Measurements from ENCODE around the gene RTCA. TPM values are rescaled to one million over a fixed set of nuclear protein-coding genes. Genes with fewer than 3 reads are reported as not detected.

The RTCA gene
- polyA plus RNA-seq, 1 donor from 2014 or later = 95.2 TPM

DNA sequence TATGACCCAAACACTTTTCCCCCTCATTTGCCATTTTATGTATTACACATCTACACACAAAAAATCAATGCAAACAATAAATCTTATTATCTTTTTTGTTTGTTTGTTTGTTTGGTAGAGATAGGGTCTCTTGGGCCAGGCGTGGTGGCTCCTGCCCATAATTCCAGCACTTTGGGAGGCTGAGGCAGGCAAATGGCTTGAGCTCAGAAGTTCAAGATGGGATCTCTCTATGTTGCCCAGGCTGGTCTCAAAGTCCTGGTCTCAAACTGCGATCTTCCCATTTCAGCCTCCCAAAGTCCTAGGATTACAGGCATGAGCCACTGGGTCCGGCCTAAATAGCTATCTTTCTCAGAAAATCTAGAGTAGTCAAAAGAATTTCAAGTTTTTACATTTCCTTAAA is 15.2 kb upstream of the RTCA start:
- H3K9me2 ChIP-seq (ENCODE audit: insufficient read depth, low read length) = no peaks in the 10 kb centered on the region
- no peak overlapping the region for H3K27ac ChIP-seq (ENCODE audit: low read length)
- no peaks in the 10 kb centered on the region for H3K9me3 ChIP-seq (ENCODE audit: low read length)
- peaks cover 17% of the 10 kb centered on the region for H3K79me2 ChIP-seq (replicated peaks; ENCODE audit: insufficient read depth, low read length)
- H3F3A ChIP-seq (ENCODE audit: insufficient read depth, low read length, poor library complexity, severe bottlenecking) = no peaks in the 10 kb centered on the region
- H3K9ac ChIP-seq (ENCODE audit: low read length) = no peak overlapping the region
- no peak overlapping the region for H3K4me2 ChIP-seq (ENCODE audit: low read length)
- H4K20me1 ChIP-seq (ENCODE audit: insufficient read depth) = no peaks in the 10 kb centered on the region
- no peaks in the 10 kb centered on the region for H3K36me3 ChIP-seq (ENCODE audit: insufficient read depth, low read length)
- no peak overlapping the region for H2AFZ ChIP-seq (ENCODE audit: low read depth, low read length)
- TF ChIP-seq MXI1 (conservative IDR thresholded peaks at IDR 0.05; ENCODE audit: poor library complexity, severe bottlenecking) (no peak), EP300 (conservative IDR thresholded peaks at IDR 0.05; ENCODE audit: poor library complexity, severe bottlenecking) (no peak), RAD21 (conservative IDR thresholded peaks at IDR 0.05) (no peak), SMC3 (conservative IDR thresholded peaks at IDR 0.05; ENCODE audit: poor library complexity) (no peak), EZH2 (IDR thresholded peaks at IDR 0.05; ENCODE audit: borderline replicate concordance, insufficient read depth, low read length, poor library complexity, severe bottlenecking) (no peak), TAF1 (IDR thresholded peaks at IDR 0.05; ENCODE audit: low read depth) (no peak), POLR2AphosphoS5 (IDR thresholded peaks at IDR 0.05) (no peak)
- TF ChIP-seq, protein P1, sequence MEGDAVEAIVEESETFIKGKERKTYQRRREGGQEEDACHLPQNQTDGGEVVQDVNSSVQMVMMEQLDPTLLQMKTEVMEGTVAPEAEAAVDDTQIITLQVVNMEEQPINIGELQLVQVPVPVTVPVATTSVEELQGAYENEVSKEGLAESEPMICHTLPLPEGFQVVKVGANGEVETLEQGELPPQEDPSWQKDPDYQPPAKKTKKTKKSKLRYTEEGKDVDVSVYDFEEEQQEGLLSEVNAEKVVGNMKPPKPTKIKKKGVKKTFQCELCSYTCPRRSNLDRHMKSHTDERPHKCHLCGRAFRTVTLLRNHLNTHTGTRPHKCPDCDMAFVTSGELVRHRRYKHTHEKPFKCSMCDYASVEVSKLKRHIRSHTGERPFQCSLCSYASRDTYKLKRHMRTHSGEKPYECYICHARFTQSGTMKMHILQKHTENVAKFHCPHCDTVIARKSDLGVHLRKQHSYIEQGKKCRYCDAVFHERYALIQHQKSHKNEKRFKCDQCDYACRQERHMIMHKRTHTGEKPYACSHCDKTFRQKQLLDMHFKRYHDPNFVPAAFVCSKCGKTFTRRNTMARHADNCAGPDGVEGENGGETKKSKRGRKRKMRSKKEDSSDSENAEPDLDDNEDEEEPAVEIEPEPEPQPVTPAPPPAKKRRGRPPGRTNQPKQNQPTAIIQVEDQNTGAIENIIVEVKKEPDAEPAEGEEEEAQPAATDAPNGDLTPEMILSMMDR (IDR thresholded peaks at IDR 0.05; ENCODE audit: poor library complexity, severe bottlenecking) = no peak
- TF ChIP-seq, protein P2, sequence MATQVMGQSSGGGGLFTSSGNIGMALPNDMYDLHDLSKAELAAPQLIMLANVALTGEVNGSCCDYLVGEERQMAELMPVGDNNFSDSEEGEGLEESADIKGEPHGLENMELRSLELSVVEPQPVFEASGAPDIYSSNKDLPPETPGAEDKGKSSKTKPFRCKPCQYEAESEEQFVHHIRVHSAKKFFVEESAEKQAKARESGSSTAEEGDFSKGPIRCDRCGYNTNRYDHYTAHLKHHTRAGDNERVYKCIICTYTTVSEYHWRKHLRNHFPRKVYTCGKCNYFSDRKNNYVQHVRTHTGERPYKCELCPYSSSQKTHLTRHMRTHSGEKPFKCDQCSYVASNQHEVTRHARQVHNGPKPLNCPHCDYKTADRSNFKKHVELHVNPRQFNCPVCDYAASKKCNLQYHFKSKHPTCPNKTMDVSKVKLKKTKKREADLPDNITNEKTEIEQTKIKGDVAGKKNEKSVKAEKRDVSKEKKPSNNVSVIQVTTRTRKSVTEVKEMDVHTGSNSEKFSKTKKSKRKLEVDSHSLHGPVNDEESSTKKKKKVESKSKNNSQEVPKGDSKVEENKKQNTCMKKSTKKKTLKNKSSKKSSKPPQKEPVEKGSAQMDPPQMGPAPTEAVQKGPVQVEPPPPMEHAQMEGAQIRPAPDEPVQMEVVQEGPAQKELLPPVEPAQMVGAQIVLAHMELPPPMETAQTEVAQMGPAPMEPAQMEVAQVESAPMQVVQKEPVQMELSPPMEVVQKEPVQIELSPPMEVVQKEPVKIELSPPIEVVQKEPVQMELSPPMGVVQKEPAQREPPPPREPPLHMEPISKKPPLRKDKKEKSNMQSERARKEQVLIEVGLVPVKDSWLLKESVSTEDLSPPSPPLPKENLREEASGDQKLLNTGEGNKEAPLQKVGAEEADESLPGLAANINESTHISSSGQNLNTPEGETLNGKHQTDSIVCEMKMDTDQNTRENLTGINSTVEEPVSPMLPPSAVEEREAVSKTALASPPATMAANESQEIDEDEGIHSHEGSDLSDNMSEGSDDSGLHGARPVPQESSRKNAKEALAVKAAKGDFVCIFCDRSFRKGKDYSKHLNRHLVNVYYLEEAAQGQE (IDR thresholded peaks at IDR 0.05; ENCODE audit: borderline replicate concordance) = no peak
- H3K27me3 ChIP-seq (ENCODE audit: insufficient read depth, low read depth, low read length) = no peaks in the 10 kb centered on the region
- H3K4me3 ChIP-seq (ENCODE audit: low read length) = no peak overlapping the region

DNA sequence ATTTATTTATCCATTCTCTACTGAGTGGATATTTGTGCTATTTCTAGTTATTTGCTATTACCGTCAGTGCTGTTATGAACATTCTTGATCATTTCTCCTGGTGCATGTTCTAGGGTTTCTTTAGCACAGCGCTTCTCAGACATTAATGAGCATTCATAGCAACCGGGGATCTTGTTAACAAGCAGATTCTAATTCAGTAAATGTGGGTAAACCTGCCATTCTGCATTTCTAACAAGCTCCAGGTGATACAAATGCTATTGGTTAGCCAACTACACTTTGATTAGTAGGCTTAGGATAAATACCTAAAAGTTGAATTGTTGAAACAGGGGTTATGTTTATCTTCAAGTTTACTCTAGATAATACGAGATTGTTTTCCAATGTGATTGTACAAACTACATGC is 13.1 kb upstream of the RTCA start:
- Histone ChIP-seq H3K9me2 (ENCODE audit: insufficient read depth, low read length) (no peaks in the 10 kb centered on the region), H2AFZ (ENCODE audit: low read depth, low read length) (no peak overlapping the region)

More for the DNA sequence above, 13.1 kb upstream of the RTCA start:
- no peak overlapping the region for H3K4me3 ChIP-seq (ENCODE audit: low read length)
- H4K20me1 ChIP-seq (ENCODE audit: insufficient read depth) = no peaks in the 10 kb centered on the region
- H3K9me3 ChIP-seq (ENCODE audit: low read length) = no peaks in the 10 kb centered on the region
- no peaks in the 10 kb centered on the region for H3F3A ChIP-seq (ENCODE audit: insufficient read depth, low read length, poor library complexity, severe bottlenecking)
- no peak overlapping the region for H3K9ac ChIP-seq (ENCODE audit: low read length)
- H3K27me3 ChIP-seq (ENCODE audit: insufficient read depth, low read depth, low read length) = no peaks in the 10 kb centered on the region
- no peak overlapping the region for H3K27ac ChIP-seq (ENCODE audit: low read length)
- peaks cover 9% of the 10 kb centered on the region for H3K79me2 ChIP-seq (replicated peaks; ENCODE audit: insufficient read depth, low read length)
- no peaks in the 10 kb centered on the region for H3K36me3 ChIP-seq (ENCODE audit: insufficient read depth, low read length)
- H3K4me2 ChIP-seq (ENCODE audit: low read length) = no peak overlapping the region
- TF ChIP-seq POLR2AphosphoS5 (IDR thresholded peaks at IDR 0.05) (no peak), EP300 (conservative IDR thresholded peaks at IDR 0.05; ENCODE audit: poor library complexity, severe bottlenecking) (no peak), EZH2 (IDR thresholded peaks at IDR 0.05; ENCODE audit: borderline replicate concordance, insufficient read depth, low read length, poor library complexity, severe bottlenecking) (no peak), RAD21 (conservative IDR thresholded peaks at IDR 0.05) (no peak), TAF1 (IDR thresholded peaks at IDR 0.05; ENCODE audit: low read depth) (no peak), MXI1 (conservative IDR thresholded peaks at IDR 0.05; ENCODE audit: poor library complexity, severe bottlenecking) (no peak), SMC3 (conservative IDR thresholded peaks at IDR 0.05; ENCODE audit: poor library complexity) (no peak)
- TF ChIP-seq, protein P1 (IDR thresholded peaks at IDR 0.05; ENCODE audit: poor library complexity, severe bottlenecking) = no peak
- TF ChIP-seq, protein P2 (IDR thresholded peaks at IDR 0.05; ENCODE audit: borderline replicate concordance) = no peak

Measured in neural cell (in vitro differentiated cells).